SK-N-DZ (cell line): ENCODE measurements around the gene TRABD2A.
"Not testable (repeated sequence)": the region's sequence is repeated elsewhere in the genome, so short reads cannot be mapped to it uniquely, and the experiment has no call there.

Experiments used
- DNase-seq: peaks from one replicate; pipeline ENCODE4 v3.0.0-alpha.2; 2015; ENCODE audit warnings: low spot score

The TRABD2A gene

GRCh38 chr2:84778911-84779690, 101.8 kb downstream of the TRABD2A start:
- DNase-seq: no peak

DNA sequence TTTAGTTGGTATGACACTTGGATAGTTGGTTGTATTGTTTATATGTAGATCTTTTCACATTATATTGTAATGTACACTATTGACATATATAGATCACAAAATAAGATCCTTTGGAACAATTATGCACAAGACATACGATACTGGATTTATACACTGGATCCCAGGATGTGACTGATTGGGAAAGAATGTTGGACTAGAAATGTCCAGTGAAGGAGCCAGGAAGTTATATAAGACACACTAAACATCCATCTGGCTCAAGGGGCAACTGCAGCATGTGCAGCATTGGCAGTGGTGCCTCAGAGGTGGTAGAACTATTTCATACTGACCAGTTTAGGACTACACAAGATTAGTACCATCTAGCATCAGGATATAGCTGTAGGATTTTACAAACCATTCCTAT, 104.9 kb downstream of the TRABD2A start:
- DNase-seq: no peak

- DNase-seq: not testable (repeated sequence)
These were observed 107.3 kb downstream of the TRABD2A start for GRCh38 chr2:84773562-84773961.
